GM23248 (cell line): Measurements from ENCODE around the gene SDR42E1.

Source experiments
- EZH2 ChIP-seq: fragments of 200-600 bp; sonication (generic); IDR thresholded peaks from 2 replicates; pipeline ENCODE4 v1.6.1; 2018; ENCODE audit warnings: antibody characterized with exemption, mild to moderate bottlenecking; ENCODE audit not compliant: insufficient read depth, poor library complexity, severe bottlenecking
- EZH2phosphoT487 ChIP-seq: fragments of 200-600 bp; sonication (generic); IDR thresholded peaks from 2 replicates; pipeline ENCODE4 v1.6.1; 2018; ENCODE audit warnings: antibody characterized with exemption, moderate library complexity, mild to moderate bottlenecking, low read depth; ENCODE audit not compliant: insufficient read depth

DNA sequence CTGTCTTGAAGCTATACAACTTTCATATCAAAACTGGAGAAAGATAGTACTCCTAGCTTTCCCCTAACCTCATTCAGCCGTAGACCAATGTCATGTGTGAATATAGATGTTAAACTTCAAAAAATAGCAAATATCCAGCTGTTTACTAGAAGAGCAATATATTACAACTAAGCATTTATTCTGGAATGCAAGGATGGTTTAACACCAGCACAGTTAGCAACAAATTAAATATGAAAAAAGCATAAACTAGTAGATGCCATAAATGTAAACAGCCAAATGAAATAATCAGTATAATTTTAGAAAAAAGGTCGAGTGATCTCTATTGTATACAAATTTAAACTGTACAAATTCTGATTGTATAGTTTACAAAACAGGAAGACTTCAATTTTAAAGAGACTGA, 59.7 kb downstream of the SDR42E1 start:
- TF ChIP-seq EZH2phosphoT487 (no peak), EZH2 (no peak)
